ENCODE results near the gene CZIB. TPM values are rescaled to one million over a fixed set of nuclear protein-coding genes. Genes with fewer than 3 reads are reported as not detected.
"Not testable (repeated sequence)": the region's sequence is repeated elsewhere in the genome, so short reads cannot be mapped to it uniquely, and the experiment has no call there.

Gene CZIB
- total RNA-seq, 1 experiment from 2014 or later: 59.2 TPM

- Histone ChIP-seq H3K36me3 (peaks cover 45% of the 10 kb centered on the region), H3K4me3 (no peak overlapping the region), H3K9me3 (peaks cover 19% of the 10 kb centered on the region), H3K27me3 (no peaks in the 10 kb centered on the region)
- DNase-seq: no peak
Observed at GRCh38 chr1:53203466-53203865, 17.0 kb downstream of the CZIB start.

- Histone ChIP-seq H3K9me3 (no peaks in the 10 kb centered on the region), H3K27me3 (no peaks in the 10 kb centered on the region), H3K4me3 (no peak overlapping the region), H3K36me3 (peaks cover 10% of the 10 kb centered on the region)
- no peak for DNase-seq
Observed at GRCh38 chr1:53198241-53198651, 22.2 kb downstream of the CZIB start.

GRCh38 chr1:53197291-53198200 lies 22.9 kb downstream of the CZIB start:
- H3K36me3 ChIP-seq: peaks cover 3% of the 10 kb centered on the region; the same call in 1 of the 2 replicates
- peak overlapping the region; percentile 70 for H3K4me3 ChIP-seq
- no peak for DNase-seq
- H3K27me3 ChIP-seq: no peaks in the 10 kb centered on the region
- H3K9me3 ChIP-seq: no peaks in the 10 kb centered on the region

- Histone ChIP-seq H3K4me3 (peak within 1 kb of the TSS; percentile 70), H3K27me3 (no peaks in the 10 kb centered on the region), H3K36me3 (peaks cover 2% of the 10 kb centered on the region; the same call in 1 of the 2 replicates), H3K9me3 (no peaks in the 10 kb centered on the region)
- peak; percentile 95 for DNase-seq
Observed at GRCh38 chr1:53196485-53197290, 23.7 kb downstream of the CZIB start, which contains the start of gene CPT2. Gene CPT2, plus strand, starts transcription at chr1:53196824. Its CDS starts 120 bp downstream, at chr1:53196944.

GRCh38 chr1:53196017-53196484 lies 24.4 kb downstream of the CZIB start:
- Histone ChIP-seq H3K36me3 (no peaks in the 10 kb centered on the region), H3K27me3 (no peaks in the 10 kb centered on the region), H3K4me3 (peak overlapping the region; percentile 70), H3K9me3 (no peaks in the 10 kb centered on the region)
- DNase-seq: no peak

- H3K9me3 ChIP-seq: no peaks in the 10 kb centered on the region
- no peaks in the 10 kb centered on the region for H3K36me3 ChIP-seq
- H3K4me3 ChIP-seq: no peak overlapping the region
- DNase-seq: no peak
- H3K27me3 ChIP-seq: no peaks in the 10 kb centered on the region
Observed at GRCh38 chr1:53195246-53196016, 25.0 kb downstream of the CZIB start.

- Histone ChIP-seq H3K9me3 (no peaks in the 10 kb centered on the region), H3K27me3 (no peaks in the 10 kb centered on the region), H3K4me3 (no peak overlapping the region), H3K36me3 (no peaks in the 10 kb centered on the region)
- no peak for DNase-seq
Observed at GRCh38 chr1:53190210-53190611, 30.2 kb downstream of the CZIB start.

- Histone ChIP-seq H3K4me3 (no peak overlapping the region), H3K27me3 (no peaks in the 10 kb centered on the region), H3K9me3 (no peaks in the 10 kb centered on the region), H3K36me3 (no peaks in the 10 kb centered on the region)
- DNase-seq: no peak
Observed at GRCh38 chr1:53189061-53189460, 31.4 kb downstream of the CZIB start.

- Histone ChIP-seq H3K36me3 (no peaks in the 10 kb centered on the region), H3K4me3 (no peak overlapping the region), H3K9me3 (no peaks in the 10 kb centered on the region), H3K27me3 (no peaks in the 10 kb centered on the region)
- no peak for DNase-seq
Observed at GRCh38 chr1:53188099-53188498, 32.3 kb downstream of the CZIB start.

GRCh38 chr1:53187401-53187800 lies 33.0 kb downstream of the CZIB start:
- H3K9me3 ChIP-seq: no peaks in the 10 kb centered on the region
- H3K27me3 ChIP-seq: no peaks in the 10 kb centered on the region
- no peaks in the 10 kb centered on the region for H3K36me3 ChIP-seq
- DNase-seq: peak; percentile 37
- H3K4me3 ChIP-seq: no peak overlapping the region

GRCh38 chr1:53186533-53186932 lies 33.9 kb downstream of the CZIB start:
- Histone ChIP-seq H3K36me3 (no peaks in the 10 kb centered on the region), H3K27me3 (no peaks in the 10 kb centered on the region), H3K9me3 (no peaks in the 10 kb centered on the region), H3K4me3 (no peak overlapping the region)
- DNase-seq: no peak

GRCh38 chr1:53185955-53186297 lies 34.5 kb downstream of the CZIB start:
- H3K36me3 ChIP-seq, H3K27me3 ChIP-seq, H3K9me3 ChIP-seq, H3K4me3 ChIP-seq, DNase-seq: not testable (repeated sequence)

GRCh38 chr1:53183095-53183990 lies 37.1 kb downstream of the CZIB start:
- no peaks in the 10 kb centered on the region for H3K27me3 ChIP-seq
- DNase-seq: no peak
- H3K36me3 ChIP-seq: no peaks in the 10 kb centered on the region
- no peaks in the 10 kb centered on the region for H3K9me3 ChIP-seq
- no peak overlapping the region for H3K4me3 ChIP-seq

- no peaks in the 10 kb centered on the region for H3K27me3 ChIP-seq
Observed at GRCh38 chr1:53182716-53183094, 37.7 kb downstream of the CZIB start.

GRCh38 chr1:53182111-53182593 lies 38.3 kb downstream of the CZIB start:
- no peaks in the 10 kb centered on the region for H3K27me3 ChIP-seq
- no peaks in the 10 kb centered on the region for H3K36me3 ChIP-seq
- H3K4me3 ChIP-seq: no peak overlapping the region
- H3K9me3 ChIP-seq: no peaks in the 10 kb centered on the region
- DNase-seq: peak; percentile 61

More at GRCh38 chr1:53182716-53183094, 37.7 kb downstream of the CZIB start:
- Histone ChIP-seq H3K4me3 (no peak overlapping the region), H3K36me3 (no peaks in the 10 kb centered on the region), H3K9me3 (no peaks in the 10 kb centered on the region)
- DNase-seq: no peak

GRCh38 chr1:53180951-53181350 lies 39.5 kb downstream of the CZIB start:
- no peak overlapping the region for H3K4me3 ChIP-seq
- H3K27me3 ChIP-seq: no peaks in the 10 kb centered on the region
- H3K36me3 ChIP-seq: no peaks in the 10 kb centered on the region
- no peaks in the 10 kb centered on the region for H3K9me3 ChIP-seq
- no peak for DNase-seq

Data from MG63 (cell line).